Neural progenitor cell (in vitro differentiated cells): ENCODE data around the gene DMAC2L. TPM values are rescaled to one million over a fixed set of nuclear protein-coding genes. Genes with fewer than 3 reads are reported as not detected.
A peak's percentile ranks its signal among the peaks of the same experiment; 100 is the strongest.

Experiments used
- DNase-seq: peaks from one replicate; pipeline ENCODE4 v3.0.0-alpha.2; 2016; ENCODE audit warnings: low spot score
- H2AFZ ChIP-seq: fragments of 200-600 bp; sonication (generic); replicated peaks from 2 replicates; pipeline ENCODE4 v1.6.1; 2016; ENCODE audit warnings: antibody characterized with exemption
- H3F3A ChIP-seq: fragments of 200-600 bp; sonication (generic); 2 replicates; pipeline ENCODE4 v1.6.1; 2016; ENCODE audit warnings: antibody characterized with exemption, low read depth
- H3K27ac ChIP-seq: fragments of 200-600 bp; sonication (generic); 2 replicates; pipeline ENCODE4 v1.5.1; 2016; ENCODE audit warnings: mild to moderate bottlenecking
- H3K27me3 ChIP-seq: fragments of 200-600 bp; sonication (generic); 2 replicates; pipeline ENCODE4 v1.6.1; 2016; ENCODE audit warnings: mild to moderate bottlenecking, moderate library complexity
- H3K36me3 ChIP-seq: fragments of 200-600 bp; sonication (generic); 2 replicates; pipeline ENCODE4 v1.5.1; 2016
- H3K4me1 ChIP-seq: fragments of 200-600 bp; sonication (generic); 2 replicates; pipeline ENCODE4 v1.6.1; 2016; ENCODE audit warnings: mixed run types
- H3K4me2 ChIP-seq: fragments of 200-600 bp; sonication (generic); 2 replicates; pipeline ENCODE4 v1.6.1; 2016
- H3K4me3 ChIP-seq: fragments of 200-600 bp; sonication (generic); 2 replicates; pipeline ENCODE4 v1.5.1; 2016
- H3K79me2 ChIP-seq: fragments of 200-600 bp; sonication (generic); 2 replicates; pipeline ENCODE4 v1.6.1; 2016; ENCODE audit warnings: low read depth
- H3K9ac ChIP-seq: fragments of 200-600 bp; sonication (generic); 2 replicates; pipeline ENCODE4 v1.6.1; 2016
- H3K9me3 ChIP-seq: fragments of 200-600 bp; sonication (generic); 2 replicates; pipeline ENCODE4 v1.5.1; 2016; ENCODE audit warnings: low read depth
- H4K20me1 ChIP-seq: fragments of 200-600 bp; sonication (generic); 2 replicates; pipeline ENCODE4 v1.6.1; 2016; ENCODE audit warnings: low read depth
- H3K27ac Mint-ChIP-seq: 3 replicates; pipeline ENCODE4 v1.8.0; 2021; ENCODE audit warnings: mixed read lengths
- H3K27me3 Mint-ChIP-seq: 2 replicates; pipeline ENCODE4 v1.8.0; 2022; ENCODE audit warnings: low read depth, mild to moderate bottlenecking, inconsistent platforms, moderate library complexity, mixed read lengths; ENCODE audit not compliant: insufficient read depth
- H3K36me3 Mint-ChIP-seq: 3 replicates; pipeline ENCODE4 v1.8.0; 2021; ENCODE audit warnings: mixed read lengths
- H3K4me1 Mint-ChIP-seq: 3 replicates; pipeline ENCODE4 v1.8.0; 2021; ENCODE audit warnings: mixed read lengths
- H3K4me3 Mint-ChIP-seq: 3 replicates; pipeline ENCODE4 v1.8.0; 2021; ENCODE audit warnings: mild to moderate bottlenecking, moderate library complexity, mixed read lengths
- H3K9me3 Mint-ChIP-seq: 3 replicates; pipeline ENCODE4 v1.8.0; 2020; ENCODE audit warnings: mixed read lengths
- EZH2 ChIP-seq: fragments of 200-600 bp; sonication (generic); IDR thresholded peaks from 2 replicates; pipeline ENCODE4 v1.6.1; 2017; ENCODE audit warnings: antibody characterized with exemption, mild to moderate bottlenecking, moderate library complexity
- EZH2phosphoT487 ChIP-seq: fragments of 200-600 bp; sonication (generic); IDR thresholded peaks from 2 replicates; pipeline ENCODE4 v1.6.1; 2017; ENCODE audit warnings: antibody characterized with exemption
- total RNA-seq: library from RNA; depleted of rRNA; stranded (reverse); fragments of >200 nt; gene quantifications from 2 replicates; pipeline ENCODE4 v1.2.3, GENCODE V29; 2015; ENCODE audit warnings: low replicate concordance
- TF ChIP-seq, protein P1 (sequence below): fragments of 200-600 bp; sonication (generic); IDR thresholded peaks from 2 replicates; pipeline ENCODE4 v1.5.1; 2017; ENCODE audit warnings: antibody characterized with exemption, mild to moderate bottlenecking

Gene DMAC2L
- total RNA-seq, 1 donor from 2014 or later, result 17.6 TPM

DNA sequence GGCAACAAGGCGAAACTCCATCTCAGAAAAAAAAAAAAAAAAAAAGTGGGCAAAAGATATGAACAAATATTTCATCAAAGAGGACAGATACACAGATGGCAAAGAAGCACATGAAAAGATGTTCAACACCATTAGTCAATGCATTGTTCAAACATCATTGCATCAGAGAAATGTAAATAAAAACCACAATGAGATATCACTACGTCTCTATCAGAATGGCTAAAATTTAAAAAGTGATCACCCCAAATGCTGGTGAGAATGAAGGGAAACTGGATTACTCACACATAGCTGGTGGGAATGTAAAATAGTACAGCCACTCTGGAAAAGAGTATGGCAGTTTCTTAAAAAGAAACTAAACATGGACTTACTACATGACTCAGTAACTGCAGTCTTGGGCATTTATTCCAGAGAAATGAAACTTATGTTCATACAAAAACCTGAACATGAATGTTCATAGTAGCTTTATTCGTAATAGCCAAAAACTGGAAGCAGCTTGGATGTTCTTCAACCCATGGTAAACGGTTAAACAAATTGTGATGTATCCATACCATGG is 3.7 kb upstream of the DMAC2L start:
- Mint-ChIP-seq H3K27me3 (peaks cover 5% of the 10 kb centered on the region), H3K4me1 (peaks cover 16% of the 10 kb centered on the region), H3K27ac (no peak overlapping the region), H3K36me3 (peaks cover 20% of the 10 kb centered on the region), H3K4me3 (no peak overlapping the region), H3K9me3 (peaks cover 6% of the 10 kb centered on the region)
- H3K27me3 ChIP-seq, result no peaks in the 10 kb centered on the region
- peaks cover 13% of the 10 kb centered on the region for H3K4me1 ChIP-seq
- no peaks in the 10 kb centered on the region for H3K36me3 ChIP-seq
- no peak for DNase-seq
- no peak overlapping the region for H2AFZ ChIP-seq
- H3K9ac ChIP-seq, result no peak overlapping the region
- H3K4me3 ChIP-seq, result no peak overlapping the region
- H4K20me1 ChIP-seq, result no peaks in the 10 kb centered on the region
- peaks cover 18% of the 10 kb centered on the region for H3F3A ChIP-seq
- TF ChIP-seq, protein P1, sequence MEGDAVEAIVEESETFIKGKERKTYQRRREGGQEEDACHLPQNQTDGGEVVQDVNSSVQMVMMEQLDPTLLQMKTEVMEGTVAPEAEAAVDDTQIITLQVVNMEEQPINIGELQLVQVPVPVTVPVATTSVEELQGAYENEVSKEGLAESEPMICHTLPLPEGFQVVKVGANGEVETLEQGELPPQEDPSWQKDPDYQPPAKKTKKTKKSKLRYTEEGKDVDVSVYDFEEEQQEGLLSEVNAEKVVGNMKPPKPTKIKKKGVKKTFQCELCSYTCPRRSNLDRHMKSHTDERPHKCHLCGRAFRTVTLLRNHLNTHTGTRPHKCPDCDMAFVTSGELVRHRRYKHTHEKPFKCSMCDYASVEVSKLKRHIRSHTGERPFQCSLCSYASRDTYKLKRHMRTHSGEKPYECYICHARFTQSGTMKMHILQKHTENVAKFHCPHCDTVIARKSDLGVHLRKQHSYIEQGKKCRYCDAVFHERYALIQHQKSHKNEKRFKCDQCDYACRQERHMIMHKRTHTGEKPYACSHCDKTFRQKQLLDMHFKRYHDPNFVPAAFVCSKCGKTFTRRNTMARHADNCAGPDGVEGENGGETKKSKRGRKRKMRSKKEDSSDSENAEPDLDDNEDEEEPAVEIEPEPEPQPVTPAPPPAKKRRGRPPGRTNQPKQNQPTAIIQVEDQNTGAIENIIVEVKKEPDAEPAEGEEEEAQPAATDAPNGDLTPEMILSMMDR, result no peak
- no peak for TF ChIP-seq EZH2
- no peak for TF ChIP-seq EZH2phosphoT487
- H3K27ac ChIP-seq, result no peak overlapping the region
- H3K9me3 ChIP-seq, result no peaks in the 10 kb centered on the region
- no peak overlapping the region for H3K4me2 ChIP-seq
- peaks cover 84% of the 10 kb centered on the region for H3K79me2 ChIP-seq

DNA sequence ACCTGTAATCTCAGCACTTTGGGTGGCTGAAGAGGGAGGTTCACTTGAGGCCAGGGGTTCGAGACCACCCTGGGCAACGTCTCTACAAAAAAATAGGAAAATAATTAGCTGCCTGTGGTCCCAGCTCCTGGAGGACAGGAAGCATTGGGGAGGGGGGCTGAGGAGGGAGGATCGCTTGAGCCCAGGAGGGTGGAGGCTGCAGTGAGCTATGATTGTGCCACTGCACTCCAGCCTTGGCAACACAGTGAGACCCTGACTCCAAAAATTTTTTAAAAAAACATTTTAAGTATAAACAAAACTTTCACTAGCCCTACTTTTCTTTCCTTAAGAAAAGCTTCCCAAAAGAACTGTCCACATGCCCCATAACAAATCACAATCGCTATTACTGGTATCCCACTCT is 1.7 kb upstream of the DMAC2L start:
- Mint-ChIP-seq H3K4me1 (peaks cover 19% of the 10 kb centered on the region), H3K27me3 (peaks cover 5% of the 10 kb centered on the region), H3K36me3 (peaks cover 24% of the 10 kb centered on the region), H3K4me3 (peak overlapping the region; percentile 95), H3K9me3 (peaks cover 14% of the 10 kb centered on the region), H3K27ac (no peak overlapping the region)
- DNase-seq, result no peak
- Histone ChIP-seq H3F3A (peaks cover 18% of the 10 kb centered on the region), H4K20me1 (no peaks in the 10 kb centered on the region), H3K4me1 (peaks cover 13% of the 10 kb centered on the region), H3K9ac (no peak overlapping the region), H3K27me3 (no peaks in the 10 kb centered on the region), H3K27ac (no peak overlapping the region), H3K9me3 (no peaks in the 10 kb centered on the region), H3K36me3 (peaks cover 3% of the 10 kb centered on the region), H2AFZ (no peak overlapping the region), H3K79me2 (peaks cover 81% of the 10 kb centered on the region), H3K4me3 (peak overlapping the region; percentile 60), H3K4me2 (peak overlapping the region; percentile 92)
- TF ChIP-seq, protein P1, result no peak
- TF ChIP-seq EZH2 (no peak), EZH2phosphoT487 (no peak)

DNA sequence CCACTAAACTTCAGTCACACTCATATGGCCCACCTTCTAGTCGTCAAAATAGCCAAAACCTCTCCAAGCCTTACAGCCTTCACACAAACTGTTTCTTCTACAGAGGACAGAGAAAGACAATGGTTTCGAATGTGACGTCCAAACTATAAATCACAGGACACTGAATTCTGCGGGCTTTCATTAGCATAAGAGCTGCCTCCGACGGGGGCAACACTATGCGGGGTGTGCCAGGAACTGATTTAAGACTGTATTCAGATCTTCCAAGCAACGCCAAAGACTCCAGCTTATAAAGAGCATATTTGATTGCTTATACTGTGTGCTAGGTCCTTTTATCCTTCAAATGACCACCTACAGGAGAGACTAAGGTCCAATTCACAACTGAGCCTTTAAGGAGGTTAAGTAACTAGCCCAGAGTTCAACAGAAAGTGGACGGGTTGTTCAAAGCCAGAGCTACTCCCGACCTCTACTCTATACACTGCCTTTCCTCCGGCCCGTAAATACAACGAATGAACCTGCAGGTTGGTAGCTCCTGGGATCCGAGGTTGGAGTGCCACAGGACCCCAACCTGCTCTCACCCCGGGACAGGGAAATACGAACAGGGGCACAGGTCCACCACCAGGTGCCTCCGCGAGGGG is 670 bp upstream of the DMAC2L start:
- Histone ChIP-seq H3K4me2 (peak overlapping the region; percentile 92), H3K4me1 (peaks cover 13% of the 10 kb centered on the region), H3K79me2 (peaks cover 73% of the 10 kb centered on the region), H2AFZ (peak overlapping the region; percentile 79), H3K9me3 (no peaks in the 10 kb centered on the region), H3K27me3 (no peaks in the 10 kb centered on the region), H3K9ac (peak overlapping the region; percentile 14), H3K4me3 (peak overlapping the region; percentile 60), H3K36me3 (peaks cover 3% of the 10 kb centered on the region), H3K27ac (no peak overlapping the region), H4K20me1 (no peaks in the 10 kb centered on the region), H3F3A (peaks cover 18% of the 10 kb centered on the region)
- Mint-ChIP-seq H3K27me3 (peaks cover 5% of the 10 kb centered on the region), H3K27ac (no peak overlapping the region), H3K9me3 (peaks cover 19% of the 10 kb centered on the region), H3K4me3 (peak overlapping the region; percentile 95), H3K4me1 (peaks cover 19% of the 10 kb centered on the region), H3K36me3 (peaks cover 30% of the 10 kb centered on the region)
- TF ChIP-seq EZH2phosphoT487 (no peak), EZH2 (peak; percentile 3)
- TF ChIP-seq, protein P1, result peak; percentile 62
- DNase-seq, result peak; percentile 28
